Liver (tissue), 3 donors: ENCODE measurements around the gene KPNA2.

Source experiments
- CTCF ChIP-seq: fragments of 150-350 bp; IDR thresholded peaks from 2 replicates; pipeline ENCODE4 v1.5.1; 2017; ENCODE audit warnings: improper control_type of control experiment, low read depth, low read length; ENCODE audit not compliant: missing input control
- EGR1 ChIP-seq, 2 donors: IDR thresholded peaks; 2 replicates each; pipeline ENCODE4 v1.6.1; 2016 to 2018; ENCODE audit warnings: antibody characterized with exemption in 2 of 2, low read depth in 2 of 2
- FOXA2 ChIP-seq: IDR thresholded peaks from 2 replicates; pipeline ENCODE4 v1.6.1; 2016; ENCODE audit warnings: antibody characterized with exemption
- JUND ChIP-seq, 2 donors: IDR thresholded peaks; 2 replicates each; pipeline ENCODE4 v1.6.1; 2016; ENCODE audit warnings: antibody characterized with exemption in 2 of 2
- MAX ChIP-seq: IDR thresholded peaks from 2 replicates; pipeline ENCODE4 v1.6.1; 2016; ENCODE audit warnings: antibody characterized with exemption
- RAD21 ChIP-seq, 2 donors: IDR thresholded peaks; 2 replicates each; pipeline ENCODE4 v1.6.1; 2016; ENCODE audit warnings: antibody characterized with exemption in 2 of 2, mild to moderate bottlenecking in 2 of 2
- TAF1 ChIP-seq: conservative IDR thresholded peaks from 2 replicates; pipeline ENCODE4 v1.6.1; 2016; ENCODE audit warnings: antibody characterized with exemption, mild to moderate bottlenecking
- YY1 ChIP-seq: IDR thresholded peaks from 2 replicates; pipeline ENCODE4 v1.6.1; 2016; ENCODE audit warnings: antibody characterized with exemption, mild to moderate bottlenecking
- ZBTB33 ChIP-seq: IDR thresholded peaks from 2 replicates; pipeline ENCODE4 v1.6.1; 2016; ENCODE audit warnings: antibody characterized with exemption
- donor health status: healthy.
- donor health status: healthy.

GRCh38 chr17:67993998-67994361 is 41.6 kb upstream of the KPNA2 start:
- no peak for TF ChIP-seq EGR1 (IDR thresholded peaks at IDR 0.05; ENCODE audit: low read depth in 2 of 2)
- TF ChIP-seq CTCF: no peak
- TF ChIP-seq TAF1: no peak
- no peak for TF ChIP-seq MAX
- TF ChIP-seq RAD21 (IDR thresholded peaks at IDR 0.05): no peak
- TF ChIP-seq ZBTB33: no peak
- no peak for TF ChIP-seq JUND (IDR thresholded peaks at IDR 0.05)
- TF ChIP-seq YY1: no peak
- no peak for TF ChIP-seq FOXA2
